DMS153 treated with DMSO at 0.1 percent for 48 hours (cell line): ENCODE results near the gene RPS4Y1.
"Not testable (repeated sequence)": the region's sequence is repeated elsewhere in the genome, so short reads cannot be mapped to it uniquely, and the experiment has no call there.

ENCODE experiments used
- DNase-seq: peaks from one replicate; lab custom pipeline; 2025; ENCODE audit not compliant: unreplicated experiment; lab: John Stamatoyannopoulos, UW

The RPS4Y1 gene

GRCh38 chrY:2841471-2841893, at the start of gene RPS4Y1:
Gene RPS4Y1 (plus strand): TSS chrY:2841602. CDS start chrY:2841625, 23 bp downstream.
- DNase-seq: no peak

GRCh38 chrY:2796977-2797523, 44.4 kb upstream of the RPS4Y1 start:
- DNase-seq: no peak

GRCh38 chrY:2797991-2798390, 43.4 kb upstream of the RPS4Y1 start:
- DNase-seq: no peak

DNA sequence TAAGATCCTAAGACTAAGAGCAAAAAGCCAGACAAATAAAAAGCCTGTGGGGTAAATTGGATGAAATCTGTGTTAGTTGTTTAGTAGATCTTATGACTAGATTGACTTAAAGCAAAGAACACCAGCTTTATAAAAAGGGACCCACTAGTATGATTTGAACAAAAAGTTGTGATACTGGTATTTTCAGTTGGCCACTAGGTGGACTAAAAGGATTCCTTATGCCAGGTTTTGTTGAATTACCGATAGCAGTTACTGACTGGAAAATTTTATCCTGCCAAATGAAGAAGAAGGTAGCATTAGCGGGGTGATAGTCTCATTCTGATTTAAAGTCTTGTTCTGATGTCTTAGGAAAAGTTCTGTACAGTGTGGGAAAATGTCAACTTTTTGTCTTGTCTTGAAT, 41.2 kb upstream of the RPS4Y1 start:
- no peak for DNase-seq

GRCh38 chrY:2817146-2817896, 24.1 kb upstream of the RPS4Y1 start:
- DNase-seq: not testable (repeated sequence)

- no peak for DNase-seq
These were observed 16.9 kb upstream of the RPS4Y1 start for GRCh38 chrY:2824471-2824870.

DNA sequence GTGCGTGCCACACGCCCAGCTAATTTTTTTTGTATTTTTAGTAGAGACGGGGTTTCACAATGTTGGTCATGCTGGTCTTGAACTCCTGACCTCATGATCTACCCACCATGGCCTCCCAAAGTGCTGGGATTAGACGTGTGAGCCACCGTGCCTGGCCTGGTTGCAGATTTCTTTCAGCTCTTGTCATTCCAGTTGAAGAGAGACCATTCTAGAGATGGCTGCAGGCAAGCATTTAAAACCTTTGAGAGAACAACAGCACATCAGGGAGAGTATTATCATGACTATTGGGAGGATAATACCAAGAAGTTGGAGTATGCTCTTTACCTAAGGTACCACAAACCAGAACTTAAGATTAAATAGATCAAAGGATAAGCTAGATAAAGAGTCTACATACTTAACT, 12.9 kb upstream of the RPS4Y1 start:
- no peak for DNase-seq

GRCh38 chrY:2835230-2835629, 6.2 kb upstream of the RPS4Y1 start:
- no peak for DNase-seq

DNA sequence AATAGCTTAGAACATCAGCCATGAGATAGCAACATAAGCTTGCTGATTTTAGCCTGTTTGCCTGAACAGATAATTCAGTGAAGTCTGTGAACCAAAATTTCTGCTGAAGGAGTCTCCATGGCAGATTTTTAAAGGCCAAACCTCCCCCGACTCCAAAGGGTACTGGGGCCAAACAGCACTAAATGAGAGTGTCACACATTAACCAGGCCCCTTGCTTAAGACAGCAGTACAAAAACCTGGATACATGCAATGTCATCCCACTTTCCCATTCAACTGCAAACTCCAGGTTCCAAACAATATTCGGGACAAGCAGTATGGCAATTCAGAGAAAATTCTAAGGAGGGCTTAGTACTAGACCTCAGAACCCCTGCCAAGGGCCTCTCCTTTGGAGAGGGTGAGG, 4.3 kb upstream of the RPS4Y1 start:
- DNase-seq: no peak

DNA sequence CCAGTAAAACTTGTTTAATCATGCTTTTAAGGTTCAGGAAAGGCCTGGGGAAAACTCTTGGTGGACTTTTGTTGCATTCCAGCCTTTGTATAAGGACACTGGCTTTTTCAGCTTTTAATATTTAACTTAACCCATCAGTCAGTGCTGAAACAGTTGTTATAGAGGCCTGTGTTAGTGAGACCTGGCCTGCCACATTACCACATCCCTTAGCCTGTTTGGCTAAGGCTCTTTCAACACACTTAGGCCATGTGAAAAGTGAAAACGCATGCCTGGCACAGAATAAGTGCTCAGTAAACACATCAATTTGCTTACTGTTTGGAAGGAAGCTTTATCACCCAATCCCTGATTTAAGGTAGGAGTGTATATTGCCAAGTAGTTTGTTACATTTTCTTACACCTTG, 3.5 kb upstream of the RPS4Y1 start:
- DNase-seq: no peak

DNA sequence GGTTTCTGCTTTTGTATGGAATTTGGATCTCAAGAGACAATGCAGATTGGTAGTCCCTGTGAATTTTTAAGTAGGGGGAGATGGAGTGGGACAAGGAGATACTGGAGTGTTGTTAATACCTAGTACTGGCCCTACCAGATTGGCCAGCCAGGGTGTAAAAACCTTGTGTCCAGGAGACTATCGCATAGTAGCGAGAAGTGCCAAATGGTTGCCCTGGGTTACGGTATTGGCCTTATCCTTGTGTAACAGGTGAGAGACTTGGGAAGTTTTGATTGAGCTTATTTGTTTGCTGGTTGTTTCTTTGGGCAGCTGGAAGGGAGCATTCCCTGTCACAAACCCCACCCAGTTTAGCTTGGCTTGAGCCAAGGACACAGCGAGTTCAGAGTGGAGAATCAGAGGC, 5.4 kb downstream of the RPS4Y1 start:
- DNase-seq: no peak

- DNase-seq: no peak
These were observed 7.0 kb downstream of the RPS4Y1 start for GRCh38 chrY:2848384-2848783.

DNA sequence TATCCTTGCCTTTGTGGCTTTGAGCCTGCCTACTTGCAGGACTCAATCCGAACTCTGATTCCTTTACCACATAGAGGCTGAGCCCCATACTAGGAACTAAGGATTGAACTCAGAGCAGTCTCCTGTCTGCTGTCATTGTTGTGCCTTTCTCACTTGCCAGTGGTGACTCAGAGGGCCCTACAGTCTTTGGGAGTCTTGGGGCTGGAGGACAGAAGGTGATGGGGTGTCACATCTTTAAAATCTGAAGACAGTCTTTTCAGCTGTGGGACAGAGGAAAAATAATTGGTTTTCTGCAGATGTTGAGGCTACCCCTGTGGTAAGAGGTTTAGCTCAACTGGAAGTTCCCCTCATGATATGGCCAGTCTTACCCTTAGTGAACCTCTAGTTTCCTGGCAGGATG, 8.0 kb downstream of the RPS4Y1 start:
- DNase-seq: no peak

DNA sequence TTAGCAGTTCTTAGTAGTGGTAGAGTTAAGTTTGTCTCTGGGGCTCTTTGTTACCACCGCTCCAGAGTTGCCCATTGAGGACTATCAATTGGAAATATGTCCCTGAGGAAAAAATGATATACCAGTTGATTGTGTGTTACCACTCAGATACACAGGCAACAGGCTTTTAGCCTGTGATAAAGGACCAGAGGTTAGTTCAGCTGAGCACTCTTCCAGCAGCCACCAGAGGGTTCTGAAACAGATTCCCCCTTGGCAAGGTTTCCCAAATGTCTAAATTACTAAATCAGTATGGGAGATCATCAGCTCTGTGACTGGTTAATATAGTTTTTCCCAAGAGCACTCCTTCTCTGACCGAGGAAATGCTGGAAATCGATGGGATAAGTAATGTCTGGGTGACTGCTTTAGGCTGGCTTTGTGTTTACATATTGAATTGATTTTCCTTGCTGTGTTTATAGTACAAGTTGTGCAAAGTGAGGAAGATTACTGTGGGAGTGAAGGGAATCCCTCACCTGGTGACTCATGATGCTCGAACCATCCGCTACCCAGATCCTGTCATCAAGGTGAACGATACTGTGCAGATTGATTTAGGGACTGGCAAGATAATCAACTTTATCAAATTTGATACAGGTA, 12.9 kb downstream of the RPS4Y1 start:
- DNase-seq: no peak

GRCh38 chrY:2857068-2857467, 15.7 kb downstream of the RPS4Y1 start:
- no peak for DNase-seq

DNA sequence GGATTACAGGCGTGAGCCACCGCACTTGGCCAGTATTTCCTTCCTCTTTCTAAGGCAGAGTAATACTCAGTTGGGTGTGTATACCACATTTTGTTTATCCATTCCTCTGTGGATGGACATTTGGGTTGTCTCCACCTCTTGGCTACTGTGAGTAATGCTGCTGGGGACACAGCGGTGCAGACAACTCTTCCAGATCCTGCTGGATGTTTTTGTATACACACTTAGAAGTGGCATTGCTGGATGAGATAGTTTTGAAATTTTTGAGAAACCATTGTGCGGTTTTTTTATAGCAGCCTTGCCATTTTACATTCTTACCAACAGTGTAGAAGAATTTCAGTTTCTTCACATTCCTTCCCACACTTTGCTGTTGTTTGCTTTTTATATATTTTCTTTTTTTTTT, 16.3 kb downstream of the RPS4Y1 start:
- DNase-seq: no peak

DNA sequence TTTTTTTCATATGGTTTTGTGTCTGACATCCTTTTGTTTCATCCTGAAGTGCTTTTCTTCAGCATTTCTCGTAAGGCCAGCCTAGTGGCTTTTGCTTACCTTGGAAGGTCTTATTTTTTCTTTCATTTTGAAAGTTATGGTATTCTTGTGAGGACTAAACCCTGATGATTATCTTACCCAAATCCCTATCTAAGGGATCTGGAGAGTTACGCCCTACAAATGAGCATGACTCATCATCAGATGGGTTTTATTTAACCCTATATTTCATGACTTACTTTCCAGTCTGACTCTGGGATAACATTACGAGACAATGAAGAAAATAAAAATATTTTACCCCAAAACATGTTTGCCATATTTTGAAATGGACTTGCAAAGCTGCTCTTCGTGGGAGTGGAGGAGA, 18.4 kb downstream of the RPS4Y1 start:
- DNase-seq: no peak

DNA sequence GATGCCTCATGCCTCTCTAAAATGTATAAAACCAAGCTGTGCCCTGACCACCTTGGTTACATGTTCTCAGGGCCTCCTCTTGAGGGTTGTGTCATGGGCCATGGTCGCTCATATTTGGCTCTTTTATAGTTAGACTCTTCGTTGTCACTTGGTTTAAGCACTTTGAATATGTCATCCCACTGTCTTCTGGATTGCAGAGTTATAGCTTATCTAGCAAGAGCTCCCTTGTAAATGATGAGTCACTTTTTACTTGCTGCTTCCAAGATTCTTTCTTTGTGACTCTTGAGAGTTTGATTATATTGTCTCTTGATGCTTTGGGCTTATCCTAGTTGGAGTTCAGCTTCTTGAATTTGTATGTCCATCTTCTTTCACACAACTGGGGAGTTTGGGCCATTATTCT, 19.1 kb downstream of the RPS4Y1 start:
- no peak for DNase-seq

DNA sequence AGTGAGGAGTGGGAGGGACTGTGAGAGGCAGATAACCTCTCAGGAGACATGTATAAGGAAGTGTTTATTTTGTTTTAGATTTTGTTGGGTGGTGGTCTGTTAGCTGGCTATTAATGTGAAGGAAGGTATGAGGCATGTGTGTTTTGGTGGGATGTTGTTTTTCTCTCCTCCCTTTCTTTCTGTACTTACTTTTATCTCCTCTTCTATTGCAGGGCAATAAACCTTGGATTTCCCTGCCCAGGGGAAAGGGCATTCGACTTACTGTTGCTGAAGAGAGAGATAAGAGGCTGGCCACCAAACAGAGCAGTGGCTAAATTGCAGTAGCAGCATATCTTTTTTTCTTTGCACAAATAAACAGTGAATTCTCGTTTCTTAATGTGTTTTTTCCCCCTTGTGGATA, 25.2 kb downstream of the RPS4Y1 start:
- no peak for DNase-seq

DNA sequence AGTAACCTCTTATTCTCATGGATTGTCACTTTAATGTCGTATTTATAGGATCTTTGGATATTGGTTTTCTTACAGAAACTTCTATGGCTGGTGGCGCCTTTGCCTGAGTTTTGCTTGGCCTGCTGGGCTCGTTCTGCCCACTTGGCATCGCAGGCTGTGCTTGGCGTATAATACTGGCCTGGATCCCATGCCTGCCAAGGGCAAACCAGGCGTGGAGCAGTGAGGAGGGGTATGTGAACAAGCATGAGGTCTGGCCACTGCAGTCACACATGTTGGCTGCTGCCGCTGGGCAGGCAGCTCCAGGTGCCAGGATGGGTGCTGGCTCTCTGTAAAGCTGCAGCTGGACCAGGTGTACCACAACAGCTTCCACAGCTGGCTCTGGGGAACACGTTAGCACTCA, 26.1 kb downstream of the RPS4Y1 start:
- no peak for DNase-seq

GRCh38 chrY:2868035-2868607, 26.7 kb downstream of the RPS4Y1 start:
- no peak for DNase-seq

DNA sequence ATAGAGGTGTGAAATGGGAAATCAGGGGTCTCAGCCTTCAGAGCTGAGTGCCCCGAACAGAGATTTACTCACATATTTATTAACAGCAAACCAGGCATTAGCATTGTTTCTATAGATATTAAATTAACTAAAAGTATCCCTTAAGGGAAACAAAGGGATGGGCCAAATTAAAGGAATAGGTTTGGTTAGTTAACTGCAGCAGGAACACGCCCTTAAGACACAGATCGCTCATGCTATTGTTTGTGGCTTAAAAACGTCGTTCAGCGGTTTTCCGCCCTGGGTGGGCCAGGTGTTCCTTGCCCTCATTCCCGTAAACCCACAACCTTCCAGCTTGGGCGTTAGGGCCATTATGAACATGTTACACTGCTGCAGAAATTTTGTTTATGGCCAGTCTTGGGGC, 30.8 kb downstream of the RPS4Y1 start:
- not testable (repeated sequence) for DNase-seq
